HEK293 (cell line): ENCODE measurements around the gene NFE2L2.

Experiments
- BCL11A ChIP-seq: fragments of 450-650 bp; formaldehyde crosslinking; IDR thresholded peaks from 2 replicates; pipeline ENCODE4 v1.5.1; 2016; ENCODE audit warnings: low read depth, missing biosample characterization, missing genetic modification characterization
- CTCF ChIP-seq: fragments of 450-650 bp; formaldehyde crosslinking; IDR thresholded peaks from 2 replicates; pipeline ENCODE4 v1.5.1; 2016; ENCODE audit warnings: missing biosample characterization, missing genetic modification characterization
- GLI4 ChIP-seq: fragments of 450-650 bp; formaldehyde crosslinking; IDR thresholded peaks from 2 replicates; pipeline ENCODE4 v1.5.1; 2016; ENCODE audit warnings: missing biosample characterization, missing genetic modification characterization
- ZBTB7A ChIP-seq: fragments of 450-650 bp; formaldehyde crosslinking; IDR thresholded peaks from 2 replicates; pipeline ENCODE4 v1.5.1; 2016; ENCODE audit warnings: low read depth, missing biosample characterization, missing genetic modification characterization
- ZNF24 ChIP-seq: fragments of 450-650 bp; formaldehyde crosslinking; IDR thresholded peaks from 2 replicates; pipeline ENCODE4 v1.5.1; 2016; ENCODE audit warnings: missing biosample characterization, missing genetic modification characterization
- ZNF302 ChIP-seq: fragments of 450-650 bp; formaldehyde crosslinking; IDR thresholded peaks from 2 replicates; pipeline ENCODE4 v1.5.1; 2016; ENCODE audit warnings: missing biosample characterization, missing genetic modification characterization, low read depth
- ZNF391 ChIP-seq: fragments of 450-650 bp; formaldehyde crosslinking; IDR thresholded peaks from 2 replicates; pipeline ENCODE4 v1.5.1; 2016; ENCODE audit warnings: low read depth, missing biosample characterization, missing genetic modification characterization, borderline replicate concordance

GRCh38 chr2:177291701-177292100, 27.2 kb upstream of the NFE2L2 start:
- TF ChIP-seq ZBTB7A (tag by site-specific recombination) (no peak), GLI4 (tag by site-specific recombination) (no peak), ZNF391 (no peak), CTCF (tag by site-specific recombination) (no peak), ZNF24 (tag by site-specific recombination) (no peak), ZNF302 (tag by site-specific recombination) (no peak), BCL11A (no peak)
